Spleen (tissue), 11 donors: ENCODE results near the gene RNASE2. TPM values are rescaled to one million over a fixed set of nuclear protein-coding genes. Genes with fewer than 3 reads are reported as not detected.
"Not testable (repeated sequence)": the region's sequence is repeated elsewhere in the genome, so short reads cannot be mapped to it uniquely, and the experiment has no call there.

Experiments used
- DNase-seq: peaks from one replicate; pipeline ENCODE4 v3.0.0-alpha.2; 2020
- H3K27ac ChIP-seq, 8 donors: fragments of 200-600 bp; sonication (generic) in 7 of 8; 1 replicate in 4 of 8; 2 replicates in 4 of 8; pipeline versions ENCODE4 v1.5.0 to v1.8.0; 2016 to 2021; ENCODE audit warnings: inconsistent platforms in 4 of 8, mild to moderate bottlenecking in 4 of 8, moderate library complexity in 1 of 8
- H3K27me3 ChIP-seq, 7 donors: fragments of 200-600 bp; sonication (generic) in 6 of 7; replicated peaks in 1 of 7; 1 replicate in 4 of 7; 2 replicates in 3 of 7; pipeline versions ENCODE4 v1.5.0 to v1.8.0; 2016 to 2021; ENCODE audit warnings: inconsistent platforms in 3 of 7, mild to moderate bottlenecking in 1 of 7
- H3K36me3 ChIP-seq, 6 donors: fragments of 200-600 bp; sonication (generic) in 5 of 6; 1 replicate in 4 of 6; 2 replicates in 2 of 6; pipeline versions ENCODE4 v1.5.0 to v1.8.0; 2016 to 2021; ENCODE audit warnings: inconsistent platforms in 2 of 6
- H3K4me1 ChIP-seq, 6 donors: fragments of 200-600 bp; sonication (generic) in 5 of 6; 1 replicate in 3 of 6; 2 replicates in 3 of 6; pipeline versions ENCODE4 v1.5.0 to v1.8.0; 2016 to 2021; ENCODE audit warnings: inconsistent platforms in 3 of 6
- H3K4me3 ChIP-seq, 8 donors: fragments of 200-600 bp; sonication (generic) in 7 of 8; 1 replicate in 4 of 8; 2 replicates in 4 of 8; pipeline versions ENCODE4 v1.5.0 to v1.8.0; 2016 to 2021; ENCODE audit warnings: inconsistent platforms in 4 of 8, mild to moderate bottlenecking in 4 of 8, moderate library complexity in 2 of 8
- H3K9me3 ChIP-seq, 8 donors: fragments of 200-600 bp; sonication (generic) in 7 of 8; 1 replicate in 4 of 8; 2 replicates in 4 of 8; pipeline versions ENCODE4 v1.5.0 to v1.8.0; 2016 to 2021; ENCODE audit warnings: inconsistent platforms in 4 of 8
- POLR2A ChIP-seq, 3 donors: fragments of 450-650 bp; IDR thresholded peaks; one replicate each; pipeline ENCODE4 v1.5.1; 2017; ENCODE audit warnings: antibody characterized with exemption in 3 of 3, mild to moderate bottlenecking in 1 of 3
- POLR2AphosphoS5 ChIP-seq, 3 donors: sonication (generic); formaldehyde crosslinking; IDR thresholded peaks; one replicate each; pipeline ENCODE4 v1.5.1; 2017; ENCODE audit warnings: antibody characterized with exemption in 3 of 3
- WGBS, 5 donors: extraction: QIAGEN DNeasy Blood & Tissue Kit in 3 of 5; methylation state at CpG; one replicate each; pipeline versions ENCODE4 v1.1.5 to v1.1.7; 2013 to 2018; 5-methylcytosine and 5-hydroxymethylcytosine counted together
- intact Hi-C: fragments of 100-400 bp; cut with DNase I; formaldehyde crosslinking; loops from one replicate; pipeline ENCODE4 v1.15.0; 2023; ENCODE audit warnings: low total_unique reads
- polyA plus RNA-seq, 3 donors: library from polyadenylated mRNA; stranded (reverse); fragments of 200-250 nt; gene quantifications; one replicate each; pipeline ENCODE4 v1.2.1, GENCODE V29; 2013
- total RNA-seq, 7 donors: library from RNA; depleted of rRNA in 3 of 7; stranded (reverse); fragments of >200 nt in 3 of 7; fragmentation: NEBNext Ultra II Directional in 4 of 7; extraction: Animal tissue kit (Norgen Biotek cat#: 25700) in 4 of 7; gene quantifications; one replicate each; pipeline versions ENCODE4 v1.1.0 to v1.2.1, GENCODE V29; 2016 to 2021
- TF ChIP-seq, protein P1 (sequence below), 11 experiments: fragments of 200-600 bp in 7 of 11; fragments of 450-650 bp in 4 of 11; sonication (generic) in 4 of 11; IDR thresholded peaks in 8 of 11; conservative IDR thresholded peaks in 3 of 11; 1 replicate in 7 of 11; 2 replicates in 4 of 11; pipeline versions ENCODE4 v1.4.0 to v1.8.0; 2016 to 2021; ENCODE audit warnings: antibody characterized with exemption in 11 of 11, inconsistent platforms in 4 of 11, mild to moderate bottlenecking in 1 of 11
- donor health status: healthy with polysubstance abuse.
- donor health status: DM: no; HTN: no; CAD: no; lungs with moderate emphysema.
- donor health status: DM: no; HTN: no; CAD: no.
- donor health status: Bipolar disorder and iron deficiency.
- donor health status: healthy.
- donor health status: DM: no; HTN: no; CAD: no.
- donor health status: DM: yes; HTN: yes; CAD: no.

RNASE2 gene
- total and polyA plus RNA-seq, 10 donors: 4.5 to 27.6 (median 11.4) TPM

DNA sequence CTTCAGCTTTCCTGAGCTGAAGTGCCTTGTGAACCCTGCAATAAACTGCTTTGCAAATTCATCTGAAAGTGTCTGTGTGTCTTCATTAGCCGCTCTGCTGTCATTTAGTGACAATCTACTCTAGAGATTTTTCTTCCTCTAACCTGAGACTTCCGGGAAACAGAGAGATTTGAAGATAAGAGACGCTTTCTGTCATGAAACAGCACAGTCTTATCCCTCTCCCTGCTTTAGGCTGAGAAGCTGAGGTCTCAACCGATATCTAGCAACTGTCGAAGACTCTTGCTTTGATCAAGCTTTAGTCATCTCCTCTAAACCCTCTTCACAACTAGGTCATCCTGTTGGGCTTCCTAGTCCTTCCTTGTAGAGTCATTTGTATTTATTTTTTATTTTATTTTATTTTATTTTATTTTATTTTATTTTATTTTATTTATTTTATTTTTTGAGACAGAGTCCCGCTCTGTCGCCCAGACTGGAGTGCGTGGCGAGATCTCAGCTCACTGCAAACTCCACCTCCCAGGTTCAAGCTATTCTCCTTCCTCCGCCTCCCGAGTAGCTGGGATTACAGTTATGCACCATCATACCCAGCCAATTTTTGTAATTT, 1.2 kb downstream of the RNASE2 start:
- TF ChIP-seq POLR2A (IDR thresholded peaks at IDR 0.05) (no peak), POLR2AphosphoS5 (IDR thresholded peaks at IDR 0.05) (no peak)
- TF ChIP-seq, protein P1, sequence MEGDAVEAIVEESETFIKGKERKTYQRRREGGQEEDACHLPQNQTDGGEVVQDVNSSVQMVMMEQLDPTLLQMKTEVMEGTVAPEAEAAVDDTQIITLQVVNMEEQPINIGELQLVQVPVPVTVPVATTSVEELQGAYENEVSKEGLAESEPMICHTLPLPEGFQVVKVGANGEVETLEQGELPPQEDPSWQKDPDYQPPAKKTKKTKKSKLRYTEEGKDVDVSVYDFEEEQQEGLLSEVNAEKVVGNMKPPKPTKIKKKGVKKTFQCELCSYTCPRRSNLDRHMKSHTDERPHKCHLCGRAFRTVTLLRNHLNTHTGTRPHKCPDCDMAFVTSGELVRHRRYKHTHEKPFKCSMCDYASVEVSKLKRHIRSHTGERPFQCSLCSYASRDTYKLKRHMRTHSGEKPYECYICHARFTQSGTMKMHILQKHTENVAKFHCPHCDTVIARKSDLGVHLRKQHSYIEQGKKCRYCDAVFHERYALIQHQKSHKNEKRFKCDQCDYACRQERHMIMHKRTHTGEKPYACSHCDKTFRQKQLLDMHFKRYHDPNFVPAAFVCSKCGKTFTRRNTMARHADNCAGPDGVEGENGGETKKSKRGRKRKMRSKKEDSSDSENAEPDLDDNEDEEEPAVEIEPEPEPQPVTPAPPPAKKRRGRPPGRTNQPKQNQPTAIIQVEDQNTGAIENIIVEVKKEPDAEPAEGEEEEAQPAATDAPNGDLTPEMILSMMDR (IDR thresholded peaks at IDR 0.05 in 8 of 11, conservative IDR thresholded peaks at IDR 0.05 in 3 of 11): no peak
- Histone ChIP-seq H3K9me3 (no peaks in the 10 kb centered on the region), H3K36me3 (no peaks in the 10 kb centered on the region), H3K27ac (peak overlapping the region in 2 of 8 donors; percentile 65 to 78), H3K27me3 (peaks cover 0 to 14% (median 0%) of the 10 kb centered on the region in 7 donors), H3K4me3 (no peak overlapping the region), H3K4me1 (peaks cover 0 to 26% (median 2%) of the 10 kb centered on the region in 6 donors)
- 79 to 87% (median 81%) methylated on average over 11 of the region's 11 CpGs for WGBS, 5 donors
- no peak for DNase-seq
- intact Hi-C loops: no loop called here

DNA sequence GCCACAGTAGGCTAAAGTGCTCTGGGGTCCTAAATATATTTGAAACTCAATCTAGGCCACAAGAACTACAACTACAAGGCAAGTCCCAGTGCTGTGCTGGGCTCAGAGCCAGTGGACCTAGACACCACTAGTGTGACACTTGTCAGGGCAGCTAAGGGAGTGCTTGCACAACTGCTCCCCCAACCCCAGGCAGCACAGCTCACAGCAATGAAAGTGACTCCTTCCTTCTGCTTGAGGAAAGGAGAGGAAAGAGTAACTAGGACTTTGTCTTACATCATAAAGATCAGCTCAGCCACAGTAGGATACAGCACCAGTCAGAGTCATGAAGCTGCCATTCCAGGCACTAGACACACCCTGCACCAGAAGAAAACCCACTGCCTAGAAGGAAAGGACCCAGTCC, 3.7 kb downstream of the RNASE2 start:
- peaks cover 0 to 14% (median 0%) of the 10 kb centered on the region in 7 donors for H3K27me3 ChIP-seq
- H3K27ac ChIP-seq: peak overlapping the region in 1 of 8 donors; percentile 37
- intact Hi-C loops, H3K9me3 ChIP-seq, H3K36me3 ChIP-seq, H3K4me3 ChIP-seq, DNase-seq: not testable (repeated sequence)
- H3K4me1 ChIP-seq: peaks cover 0 to 28% (median 4%) of the 10 kb centered on the region in 6 donors

DNA sequence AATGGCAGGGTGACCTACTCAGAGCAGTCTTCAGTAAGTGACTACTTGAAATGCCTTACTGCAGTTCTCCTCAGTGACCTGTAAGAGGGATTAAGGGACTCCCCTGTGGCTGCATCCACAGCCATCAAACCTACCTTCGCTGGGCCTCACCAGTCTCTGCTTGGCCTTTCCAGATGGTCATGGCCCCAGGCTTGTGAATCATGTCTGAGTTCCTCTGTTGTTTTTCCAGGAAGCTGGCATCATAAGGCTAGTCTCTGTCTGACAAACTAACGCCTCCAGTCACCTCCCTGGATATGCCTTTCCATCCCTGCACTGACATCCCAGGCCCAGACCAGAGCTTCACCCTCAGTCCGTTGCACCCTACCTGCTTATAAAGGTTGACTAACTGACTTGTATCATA, 14.0 kb downstream of the RNASE2 start:
- no peaks in the 10 kb centered on the region for H3K36me3 ChIP-seq
- H3K27ac ChIP-seq: no peak overlapping the region
- H3K27me3 ChIP-seq: peaks cover 0 to 20% (median 0%) of the 10 kb centered on the region in 7 donors
- WGBS, 5 donors: 83 to 93% (median 84%) methylated on average over 3 of the region's 3 CpGs
- intact Hi-C loops: no loop called here
- no peak overlapping the region for H3K4me3 ChIP-seq
- DNase-seq: no peak
- peaks cover 0 to 21% (median 17%) of the 10 kb centered on the region in 6 donors for H3K4me1 ChIP-seq
- no peaks in the 10 kb centered on the region for H3K9me3 ChIP-seq
- TF ChIP-seq POLR2A (IDR thresholded peaks at IDR 0.05) (no peak), POLR2AphosphoS5 (IDR thresholded peaks at IDR 0.05) (no peak)
- TF ChIP-seq, protein P1 (IDR thresholded peaks at IDR 0.05 in 8 of 11, conservative IDR thresholded peaks at IDR 0.05 in 3 of 11): no peak

DNA sequence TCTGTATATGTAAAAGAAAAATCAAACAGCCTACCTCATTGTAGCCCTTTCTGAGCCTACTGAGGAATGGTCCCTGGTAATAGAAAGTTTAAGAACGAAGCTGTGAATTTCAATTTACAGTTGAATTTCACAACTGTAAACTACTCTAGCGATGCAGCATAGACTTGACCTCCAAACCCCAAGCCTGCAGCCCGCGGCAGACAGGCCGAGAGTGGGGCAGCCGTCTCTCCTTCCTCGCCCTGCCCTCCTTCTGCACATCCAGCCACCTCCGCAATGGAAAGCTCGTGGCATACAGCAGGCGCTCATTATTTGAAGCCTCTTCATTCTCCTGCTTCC, 15.3 kb downstream of the RNASE2 start:
- Histone ChIP-seq H3K27ac (peak overlapping the region; percentile 21 to 84 (median 78)), H3K4me3 (peak overlapping the region; percentile 55 to 80 (median 60)), H3K9me3 (no peaks in the 10 kb centered on the region), H3K4me1 (peaks cover 0 to 21% (median 17%) of the 10 kb centered on the region in 6 donors), H3K27me3 (peaks cover 0 to 19% (median 0%) of the 10 kb centered on the region in 7 donors), H3K36me3 (no peaks in the 10 kb centered on the region)
- 13 to 22% (median 14%) methylated on average over 10 of the region's 10 CpGs for WGBS, 5 donors
- TF ChIP-seq POLR2A (IDR thresholded peaks at IDR 0.05) (no peak), POLR2AphosphoS5 (IDR thresholded peaks at IDR 0.05) (no peak)
- TF ChIP-seq, protein P1 (IDR thresholded peaks at IDR 0.05 in 8 of 11, conservative IDR thresholded peaks at IDR 0.05 in 3 of 11): no peak
- no peak for DNase-seq
- intact Hi-C loops: loop anchor here (5.0 to 10.0 kb wide), 2 partner anchors 113 to 276 kb away; no protein-coding TSS in a partner anchor
